ENCODE measurements around the gene C22orf31. TPM values are rescaled to one million over a fixed set of nuclear protein-coding genes. Genes with fewer than 3 reads are reported as not detected.

Gene C22orf31
- total RNA-seq, 1 experiment from 2014 or later: not detected

- TF ChIP-seq SIN3A (IDR thresholded peaks at IDR 0.05; ENCODE audit: low read depth): no peak
- TF ChIP-seq ATF3 (IDR thresholded peaks at IDR 0.05): no peak
- no peak for TF ChIP-seq EGR1 (IDR thresholded peaks at IDR 0.05; ENCODE audit: low read depth)
- no peak for TF ChIP-seq CTCF (IDR thresholded peaks at IDR 0.05 in 2 of 3, conservative IDR thresholded peaks at IDR 0.05 in 1 of 3; ENCODE audit: borderline replicate concordance in 1 of 3, insufficient read depth in 1 of 3, low read depth in 2 of 3, low read length in 2 of 3)
- no peak for TF ChIP-seq SP1 (IDR thresholded peaks at IDR 0.05; ENCODE audit: low read depth)
Observed at GRCh38 chr22:29011240-29012100, 50.2 kb downstream of the C22orf31 start (continued).

- Histone ChIP-seq H3K9me3 (ENCODE audit: control insufficient read depth in 1 of 2, insufficient read depth in 1 of 2, low read depth in 1 of 2, low read length in 2 of 2) (no peaks in the 10 kb centered on the region), H3K27ac (ENCODE audit: low read depth, low read length) (no peak overlapping the region), H3K79me2 (ENCODE audit: insufficient read depth, low read length) (peaks cover 18% of the 10 kb centered on the region; the same call in 1 of the 2 replicates), H4K20me1 (ENCODE audit: insufficient read depth) (no peaks in the 10 kb centered on the region), H2AFZ (ENCODE audit: low read depth, low read length, poor library complexity, severe bottlenecking) (no peak overlapping the region), H3K27me3 (ENCODE audit: insufficient read depth, low read length) (no peaks in the 10 kb centered on the region), H3K9me2 (ENCODE audit: insufficient read depth) (no peaks in the 10 kb centered on the region), H3K36me3 (ENCODE audit: control insufficient read depth in 1 of 2, insufficient read depth in 2 of 2, low read length in 2 of 2) (0 out of 4 replicates have a peak, but pooled peaks cover 0 to 4% of the 10 kb centered on the region in 2 experiments), H3K4me1 (ENCODE audit: control insufficient read depth in 1 of 2, insufficient read depth in 2 of 2, low read length in 2 of 2) (peaks cover 32 to 34% of the 10 kb centered on the region in 2 experiments), H3K9ac (ENCODE audit: low read length) (no peak overlapping the region), H3K4me2 (ENCODE audit: low read length) (no peak overlapping the region), H3K4me3 (replicated peaks in 1 of 2; ENCODE audit: low read depth in 1 of 2, low read length in 2 of 2) (no peak overlapping the region)
- POLR2A ChIA-PET: no interaction called here
- DNase-seq (ENCODE audit: low read depth, low spot score): no peak
- TF ChIP-seq SIN3A (IDR thresholded peaks at IDR 0.05; ENCODE audit: low read depth) (no peak), SP1 (IDR thresholded peaks at IDR 0.05; ENCODE audit: low read depth) (no peak), CBX3 (IDR thresholded peaks at IDR 0.05; ENCODE audit: low read depth) (no peak), POLR2A (IDR thresholded peaks at IDR 0.05; ENCODE audit: borderline replicate concordance, extremely low read depth, insufficient read depth, insufficient read length) (no peak), FOSL1 (IDR thresholded peaks at IDR 0.05; ENCODE audit: low read depth) (no peak), CEBPB (IDR thresholded peaks at IDR 0.05; ENCODE audit: low read depth) (no peak)
- intact Hi-C loops (cut with micrococcal nuclease): no loop called here
- no peak for ATAC-seq
- no TSS peak for BruUV-seq (replicated peaks)
- RAD21 ChIA-PET (ENCODE audit: low non-redundant PET in 1 of 2, low total read pairs in 2 of 2, uncharacterized antibody in 2 of 2, unreplicated experiment in 2 of 2): no interaction called here
- CTCF ChIA-PET: no interaction called here
Observed at GRCh38 chr22:29009148-29009547, 52.5 kb downstream of the C22orf31 start.

Other genes starting within 250 kb of the C22orf31 start
- gene ZNRF3, start 178.3 kb downstream of the C22orf31 start, total RNA-seq (2021; ENCODE audit: unreplicated experiment): 12.2 TPM
- 31.9 TPM for gene KREMEN1, start 11.2 kb upstream of the C22orf31 start, total RNA-seq (2021; ENCODE audit: unreplicated experiment)
- 9.6 TPM for gene EMID1, start 144.1 kb upstream of the C22orf31 start, total RNA-seq (2021; ENCODE audit: unreplicated experiment)
- 30.2 TPM for gene RHBDD3, start 206.2 kb upstream of the C22orf31 start, total RNA-seq (2021; ENCODE audit: unreplicated experiment)
- 335 TPM for gene EWSR1, start 206.4 kb upstream of the C22orf31 start, total RNA-seq (2021; ENCODE audit: unreplicated experiment)
- gene GAS2L1, start 244.8 kb upstream of the C22orf31 start, total RNA-seq (2021; ENCODE audit: unreplicated experiment): 29.4 TPM

Data from HCT116 (cell line).